KMS-11 (cell line): ENCODE results near the gene SLC5A12.

Source experiments
- H2AFZ ChIP-seq: fragments of 200-600 bp; sonication (generic); 2 replicates; pipeline ENCODE4 v1.6.1; 2016; ENCODE audit warnings: antibody characterized with exemption, mixed run types, low read depth
- H3K27ac ChIP-seq: fragments of 200-600 bp; sonication (generic); 2 replicates; pipeline ENCODE4 v1.6.1; 2016; ENCODE audit warnings: mild to moderate bottlenecking, mixed run types
- H3K27me3 ChIP-seq: fragments of 200-600 bp; sonication (generic); 2 replicates; pipeline ENCODE4 v1.6.1; 2017; ENCODE audit warnings: mild to moderate bottlenecking, low read depth, mixed run types, moderate library complexity; ENCODE audit not compliant: insufficient read depth
- H3K36me3 ChIP-seq: fragments of 200-600 bp; sonication (generic); 2 replicates; pipeline ENCODE4 v1.6.1; 2017; ENCODE audit warnings: mild to moderate bottlenecking, mixed run types; ENCODE audit not compliant: insufficient read depth
- H3K4me1 ChIP-seq: fragments of 200-600 bp; sonication (generic); 2 replicates; pipeline ENCODE4 v1.6.1; 2016; ENCODE audit warnings: mild to moderate bottlenecking, low read depth, mixed run types; ENCODE audit not compliant: poor library complexity, severe bottlenecking
- H3K4me2 ChIP-seq: fragments of 200-600 bp; sonication (generic); 2 replicates; pipeline ENCODE4 v1.7.0; 2016; ENCODE audit warnings: mild to moderate bottlenecking, mixed run types
- H3K4me3 ChIP-seq: fragments of 200-600 bp; sonication (generic); IDR thresholded peaks from 2 replicates; pipeline ENCODE4 v1.6.1; 2017; ENCODE audit warnings: low read depth, low read length, mixed read lengths; ENCODE audit not compliant: insufficient read depth
- H3K79me2 ChIP-seq: fragments of 200-600 bp; sonication (generic); 2 replicates; pipeline ENCODE4 v1.6.1; 2016; ENCODE audit warnings: low read depth, mixed run types; ENCODE audit not compliant: insufficient read depth
- H3K9ac ChIP-seq: fragments of 200-600 bp; sonication (generic); 2 replicates; pipeline ENCODE4 v1.6.1; 2016; ENCODE audit warnings: mild to moderate bottlenecking, mixed run types
- H4K20me1 ChIP-seq: fragments of 200-600 bp; sonication (generic); 2 replicates; pipeline ENCODE4 v1.6.1; 2016; ENCODE audit warnings: mild to moderate bottlenecking, mixed run types; ENCODE audit not compliant: insufficient read depth
- TF ChIP-seq, protein P1 (sequence below): fragments of 200-600 bp; sonication (generic); conservative IDR thresholded peaks from 2 replicates; pipeline ENCODE4 v1.6.1; 2017; ENCODE audit warnings: low read depth, mild to moderate bottlenecking, antibody characterized with exemption, low read length, moderate library complexity, mixed read lengths

The SLC5A12 gene

GRCh38 chr11:26618441-26618840 is 103.4 kb downstream of the SLC5A12 start:
- H3K79me2 ChIP-seq, result no peaks in the 10 kb centered on the region
- no peaks in the 10 kb centered on the region for H3K4me1 ChIP-seq
- H3K27ac ChIP-seq, result no peak overlapping the region
- no peak overlapping the region for H3K4me2 ChIP-seq
- H2AFZ ChIP-seq, result no peak overlapping the region
- H4K20me1 ChIP-seq, result no peaks in the 10 kb centered on the region
- H3K9ac ChIP-seq, result no peak overlapping the region
- H3K27me3 ChIP-seq, result no peaks in the 10 kb centered on the region
- H3K36me3 ChIP-seq, result no peaks in the 10 kb centered on the region
- TF ChIP-seq, protein P1, sequence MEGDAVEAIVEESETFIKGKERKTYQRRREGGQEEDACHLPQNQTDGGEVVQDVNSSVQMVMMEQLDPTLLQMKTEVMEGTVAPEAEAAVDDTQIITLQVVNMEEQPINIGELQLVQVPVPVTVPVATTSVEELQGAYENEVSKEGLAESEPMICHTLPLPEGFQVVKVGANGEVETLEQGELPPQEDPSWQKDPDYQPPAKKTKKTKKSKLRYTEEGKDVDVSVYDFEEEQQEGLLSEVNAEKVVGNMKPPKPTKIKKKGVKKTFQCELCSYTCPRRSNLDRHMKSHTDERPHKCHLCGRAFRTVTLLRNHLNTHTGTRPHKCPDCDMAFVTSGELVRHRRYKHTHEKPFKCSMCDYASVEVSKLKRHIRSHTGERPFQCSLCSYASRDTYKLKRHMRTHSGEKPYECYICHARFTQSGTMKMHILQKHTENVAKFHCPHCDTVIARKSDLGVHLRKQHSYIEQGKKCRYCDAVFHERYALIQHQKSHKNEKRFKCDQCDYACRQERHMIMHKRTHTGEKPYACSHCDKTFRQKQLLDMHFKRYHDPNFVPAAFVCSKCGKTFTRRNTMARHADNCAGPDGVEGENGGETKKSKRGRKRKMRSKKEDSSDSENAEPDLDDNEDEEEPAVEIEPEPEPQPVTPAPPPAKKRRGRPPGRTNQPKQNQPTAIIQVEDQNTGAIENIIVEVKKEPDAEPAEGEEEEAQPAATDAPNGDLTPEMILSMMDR, result no peak
- H3K4me3 ChIP-seq, result no peak overlapping the region
